ENCODE measurements around the gene AVP. TPM values are rescaled to one million over a fixed set of nuclear protein-coding genes. Genes with fewer than 3 reads are reported as not detected.
"Not testable (repeated sequence)": the region's sequence is repeated elsewhere in the genome, so short reads cannot be mapped to it uniquely, and the experiment has no call there.

Gene AVP, protein sequence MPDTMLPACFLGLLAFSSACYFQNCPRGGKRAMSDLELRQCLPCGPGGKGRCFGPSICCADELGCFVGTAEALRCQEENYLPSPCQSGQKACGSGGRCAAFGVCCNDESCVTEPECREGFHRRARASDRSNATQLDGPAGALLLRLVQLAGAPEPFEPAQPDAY
- total RNA-seq = not detected in 2 replicates

GRCh38 chr20:3084283-3084985, at the start of gene AVP:
Gene AVP (minus strand): TSS chr20:3084724. CDS start chr20:3084674, 50 bp downstream.
- intact Hi-C loops (cut with micrococcal nuclease) = no loop called here

GRCh38 chr20:3134151-3134550, 49.6 kb upstream of the AVP start:
- intact Hi-C loops (cut with micrococcal nuclease) = no loop called here

DNA sequence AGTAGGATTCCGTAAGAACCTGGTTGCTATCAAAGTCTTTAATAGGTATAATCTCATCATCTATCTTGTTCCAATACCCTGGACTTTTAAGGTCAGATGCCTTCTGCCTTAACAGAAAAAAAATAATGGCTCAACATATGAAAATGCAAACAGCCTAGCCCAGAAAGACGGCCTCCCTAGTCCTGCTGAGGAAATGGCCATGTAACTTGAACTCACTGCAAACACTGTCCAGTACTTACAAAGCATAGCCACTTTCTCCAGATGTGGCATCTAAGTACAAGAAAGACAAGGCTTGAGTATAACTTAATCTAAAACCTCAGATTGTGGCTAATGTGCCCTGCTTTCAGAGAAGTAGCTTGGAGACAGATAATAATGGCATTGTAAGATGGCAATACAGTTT, 48.6 kb upstream of the AVP start:
- intact Hi-C loops (cut with micrococcal nuclease) = no loop called here

DNA sequence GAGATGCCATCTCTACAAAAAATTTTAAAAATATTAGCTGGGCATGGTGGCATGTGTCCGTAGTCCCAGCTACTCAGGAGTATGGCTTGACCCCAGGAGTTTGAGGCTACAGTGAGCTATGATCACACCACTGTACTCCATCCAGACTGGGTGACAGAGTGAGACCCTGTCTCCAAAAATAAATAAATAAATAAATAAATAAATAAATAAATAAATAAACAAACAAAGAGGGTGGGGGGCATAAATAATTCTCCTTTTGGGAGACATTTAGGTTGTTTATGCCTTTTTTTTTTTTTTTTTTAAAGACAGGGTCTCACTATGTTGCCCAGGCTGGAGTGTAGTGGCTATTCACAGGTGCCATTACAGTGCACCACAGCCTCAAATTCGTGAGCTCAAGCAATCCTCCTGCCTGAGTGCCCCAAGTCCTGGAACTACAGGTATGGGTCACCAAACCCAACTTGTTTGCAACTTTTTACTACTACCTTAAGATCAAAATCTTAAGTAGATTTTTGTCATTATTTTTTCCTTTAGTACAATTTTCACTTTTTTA, 45.6 kb upstream of the AVP start:
- intact Hi-C loops (cut with micrococcal nuclease) = no loop called here

- intact Hi-C loops (cut with micrococcal nuclease) = no loop called here
Observed at GRCh38 chr20:3129094-3129493, 44.6 kb upstream of the AVP start.

DNA sequence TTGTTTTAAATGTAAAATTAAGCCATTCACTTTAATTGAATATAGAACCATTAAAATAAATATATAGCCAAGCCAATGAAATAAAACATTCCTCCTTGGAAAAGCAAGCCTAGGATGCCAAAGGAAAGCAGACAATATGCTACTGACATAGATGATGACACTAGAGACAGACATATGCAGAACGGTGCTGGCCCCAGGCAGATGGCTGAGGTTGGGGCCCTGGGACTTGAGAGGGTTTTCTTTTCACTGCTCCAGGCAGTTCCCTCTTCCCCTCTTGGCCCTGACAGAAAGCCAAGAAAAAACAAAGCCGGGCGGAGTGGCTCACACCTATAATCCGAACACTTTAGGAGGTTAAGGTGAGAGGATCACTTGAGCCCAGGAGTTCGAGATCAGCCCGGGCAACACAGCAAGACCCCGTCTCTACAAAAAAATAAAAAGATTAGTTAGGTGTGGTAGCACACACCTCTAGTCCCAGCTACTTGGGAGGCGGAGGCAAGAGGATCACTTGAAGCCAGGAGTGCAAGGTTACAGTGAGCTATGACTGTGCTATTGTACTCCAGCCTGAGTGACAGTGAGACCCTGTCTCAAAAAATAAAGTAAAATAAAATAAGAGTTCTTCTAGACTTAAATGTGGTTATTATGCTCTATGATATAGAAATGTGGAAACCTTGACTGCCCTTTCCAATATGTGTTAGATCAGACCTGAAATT, 43.9 kb upstream of the AVP start:
- intact Hi-C loops (cut with micrococcal nuclease) = no loop called here

DNA sequence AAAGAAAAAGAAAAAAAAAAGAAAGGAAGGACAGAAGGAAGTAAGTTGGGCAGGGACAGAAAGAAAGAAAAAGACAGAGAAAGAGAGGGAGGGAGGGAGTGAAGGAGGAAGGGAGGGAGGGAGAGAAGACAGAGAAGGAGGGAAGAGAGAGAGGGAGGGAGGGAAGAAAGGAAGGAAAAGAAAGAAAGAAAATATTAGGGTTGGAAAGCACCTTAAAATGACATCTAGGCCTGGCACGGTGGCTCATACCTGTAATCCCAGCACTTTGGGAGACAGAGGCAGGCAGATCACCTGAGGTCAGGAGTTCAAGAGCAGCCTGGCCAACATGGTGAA, 42.0 kb upstream of the AVP start:
- intact Hi-C loops (cut with micrococcal nuclease) = no loop called here

- intact Hi-C loops (cut with micrococcal nuclease) = not testable (repeated sequence)
Observed at GRCh38 chr20:3125776-3126526, 41.4 kb upstream of the AVP start.

GRCh38 chr20:3124773-3125560, 40.4 kb upstream of the AVP start:
- intact Hi-C loops (cut with micrococcal nuclease) = not testable (repeated sequence)

- intact Hi-C loops (cut with micrococcal nuclease) = not testable (repeated sequence)
Observed at GRCh38 chr20:3124163-3124562, 39.6 kb upstream of the AVP start.

GRCh38 chr20:3123542-3123941, 39.0 kb upstream of the AVP start:
- intact Hi-C loops (cut with micrococcal nuclease) = no loop called here

DNA sequence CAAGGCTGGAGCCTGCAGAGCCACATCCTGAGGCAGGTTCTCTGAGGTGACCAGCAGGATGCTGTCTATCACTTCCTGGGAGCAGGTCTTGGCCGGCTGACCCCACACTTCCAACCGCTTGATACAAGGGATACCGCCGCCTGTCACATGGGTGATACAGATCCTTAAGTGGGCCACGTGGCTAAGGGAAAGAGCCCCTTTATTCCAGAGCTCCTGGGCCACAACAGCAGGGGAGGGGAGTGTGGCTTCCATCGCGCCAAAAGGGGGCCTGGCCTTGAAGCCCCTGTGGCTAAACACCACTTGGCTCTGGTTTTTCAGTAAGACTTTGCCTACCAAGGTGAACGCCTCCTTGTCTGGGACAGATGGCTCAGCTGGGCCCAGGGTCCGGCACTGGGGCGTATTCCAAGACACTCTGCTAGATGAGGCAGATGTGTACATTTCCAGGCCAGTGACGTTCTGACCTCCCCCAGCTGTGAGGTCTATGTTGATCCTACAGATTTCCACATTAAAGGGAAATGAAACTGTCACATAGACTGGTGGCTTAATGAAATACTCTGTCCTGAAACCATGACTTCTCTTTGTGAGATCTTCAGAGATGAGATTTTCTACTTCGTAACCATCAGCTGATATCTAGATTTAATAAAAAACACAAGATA, 37.6 kb upstream of the AVP start:
- intact Hi-C loops (cut with micrococcal nuclease) = no loop called here

- intact Hi-C loops (cut with micrococcal nuclease) = no loop called here
Observed at GRCh38 chr20:3121271-3121911, 36.9 kb upstream of the AVP start.

DNA sequence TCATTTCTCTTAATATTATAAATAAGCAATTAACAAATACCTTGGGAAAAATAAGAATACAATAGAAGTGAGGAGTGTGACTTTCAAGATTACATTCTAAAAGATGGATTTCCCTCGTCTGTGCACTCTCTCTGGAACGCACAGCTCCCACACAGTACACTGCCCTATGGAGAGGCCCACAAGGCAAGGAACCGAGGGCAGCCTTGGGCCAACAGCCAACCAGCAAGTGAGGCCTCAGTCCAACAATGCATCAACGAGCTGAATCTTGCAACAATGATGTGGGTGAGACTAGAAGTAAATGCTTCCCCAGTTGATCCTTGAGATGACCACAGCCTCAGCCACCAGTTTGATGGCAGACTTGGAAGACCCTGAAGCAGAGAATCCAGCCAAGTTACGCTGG, 34.5 kb upstream of the AVP start:
- intact Hi-C loops (cut with micrococcal nuclease) = loop anchor here (5.0 kb wide), 2 partner anchors 38 to 198 kb away; partner anchors contain the start of genes FASTKD5 and UBOX5

GRCh38 chr20:3117839-3118379, 33.4 kb upstream of the AVP start:
- intact Hi-C loops (cut with micrococcal nuclease) = loop anchor here (5.0 kb wide), 2 partner anchors 39 to 199 kb away; partner anchors contain the start of genes FASTKD5 and UBOX5

GRCh38 chr20:3116341-3116740, 31.8 kb upstream of the AVP start:
- intact Hi-C loops (cut with micrococcal nuclease) = loop anchor here (5.0 kb wide), 2 partner anchors 41 to 201 kb away; partner anchors contain the start of genes FASTKD5 and UBOX5

DNA sequence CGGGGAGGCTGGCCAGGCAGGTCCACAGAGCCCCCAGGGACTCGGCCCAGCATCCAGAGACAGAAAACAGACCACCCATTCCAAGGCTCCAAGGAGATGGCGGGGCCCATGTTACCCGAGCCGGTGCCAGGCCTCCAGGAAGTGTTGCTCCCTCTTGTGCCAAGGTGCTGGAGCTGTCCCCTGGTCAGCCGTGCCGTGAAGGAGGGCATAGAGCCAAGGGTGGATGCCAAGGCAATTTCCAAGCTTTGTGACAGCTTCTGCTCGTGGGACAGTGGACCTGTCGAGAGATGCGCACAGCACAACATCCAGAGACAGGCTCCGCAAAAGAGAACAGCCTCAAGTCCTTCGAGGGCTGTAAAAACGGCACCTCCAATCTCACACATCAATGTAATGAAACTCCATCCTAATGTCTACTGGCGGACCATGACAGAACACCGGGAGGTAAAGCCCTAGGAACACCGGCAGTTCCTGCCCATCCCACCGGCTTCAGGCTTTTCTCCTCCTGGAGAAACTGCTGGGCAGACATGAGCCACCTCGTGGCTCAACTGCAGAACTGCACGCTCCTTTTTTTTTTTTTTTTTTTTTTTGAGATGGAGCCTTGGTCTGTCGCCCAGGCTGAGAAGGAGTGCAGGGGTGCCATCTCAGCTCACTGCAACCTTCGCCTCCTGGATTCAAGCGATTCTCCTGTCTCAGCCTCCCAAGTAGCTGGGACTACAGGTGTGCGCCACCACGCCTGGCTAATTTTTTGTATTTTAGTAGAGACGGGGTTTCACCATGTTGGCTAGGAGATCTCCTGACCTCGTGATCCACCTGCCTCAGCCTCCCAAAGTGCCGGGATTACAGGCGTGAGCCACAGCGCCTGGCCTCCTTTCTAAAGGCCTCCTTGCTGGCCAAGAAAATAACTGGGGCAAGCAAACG, 30.9 kb upstream of the AVP start:
- intact Hi-C loops (cut with micrococcal nuclease) = loop anchor here (1.0 to 5.0 kb wide), 3 partner anchors 42 to 202 kb away; partner anchors contain the start of genes FASTKD5 and UBOX5

DNA sequence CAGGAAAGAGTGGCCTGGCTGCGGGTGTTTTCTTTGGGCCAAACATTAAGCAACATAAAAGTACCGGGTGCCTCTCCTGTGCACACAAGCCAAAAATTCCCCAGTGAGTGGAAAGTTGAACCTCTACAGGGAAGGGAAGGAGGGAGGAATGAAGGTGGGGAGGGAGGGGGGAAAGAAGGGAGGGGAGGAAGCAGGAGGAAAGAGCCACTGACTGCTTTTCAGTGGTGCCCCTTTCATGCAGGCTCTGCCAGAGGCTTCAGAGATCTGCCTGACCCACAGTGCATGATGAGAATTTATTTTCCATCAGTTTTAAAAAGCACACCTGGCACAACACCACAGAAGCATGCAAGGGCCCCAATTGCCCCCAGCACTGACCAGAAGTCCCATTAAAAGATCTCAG, 27.5 kb upstream of the AVP start:
- intact Hi-C loops (cut with micrococcal nuclease) = no loop called here

All from T-helper 2 cell treated with Interferon-gamma antibody and Interleukin-4, amounts not matched to agents 100 ng/mL and 5 ng/mL, for 36 hours (primary cell).